Muscle of back (tissue), 11 donors: ENCODE results near the gene LRP2. TPM values are rescaled to one million over a fixed set of nuclear protein-coding genes. Genes with fewer than 3 reads are reported as not detected.
"Not testable (repeated sequence)": the region's sequence is repeated elsewhere in the genome, so short reads cannot be mapped to it uniquely, and the experiment has no call there.

ENCODE experiments used
- DNase-seq, 3 donors: peaks; one replicate each; pipeline versions ENCODE4 v3.0.0 to v3.0.0-alpha.2; 2013
- polyA plus RNA-seq, 10 donors: library from polyadenylated mRNA; unstranded; fragments of 120-200 nt; gene quantifications; one replicate each; pipeline ENCODE4 v1.2.1, GENCODE V29; 2013; ENCODE audit not compliant: insufficient read length in 10 of 10

The LRP2 gene
- polyA plus RNA-seq, 10 donors = 0.03 to 0.84 (median 0.13) TPM

GRCh38 chr2:169178364-169178763 lies 184.0 kb downstream of the LRP2 start:
- no peak for DNase-seq

GRCh38 chr2:169175112-169175511 lies 187.2 kb downstream of the LRP2 start:
- DNase-seq = no peak

- DNase-seq = peak in 1 of 3 donors; percentile 0
These were observed 188.5 kb downstream of the LRP2 start for GRCh38 chr2:169173876-169174275.

- no peak for DNase-seq
These were observed 189.4 kb downstream of the LRP2 start for GRCh38 chr2:169172914-169173313.

- no peak for DNase-seq
These were observed 190.1 kb downstream of the LRP2 start for GRCh38 chr2:169172151-169172735.

- no peak for DNase-seq
These were observed 196.5 kb downstream of the LRP2 start for GRCh38 chr2:169165791-169166190.

- DNase-seq = no peak
These were observed 198.0 kb downstream of the LRP2 start for GRCh38 chr2:169164311-169164710.

GRCh38 chr2:169162613-169163012 lies 199.7 kb downstream of the LRP2 start:
- DNase-seq = no peak

GRCh38 chr2:169160926-169161481 lies 201.3 kb downstream of the LRP2 start:
- DNase-seq = no peak

- DNase-seq = no peak
These were observed 202.6 kb downstream of the LRP2 start for GRCh38 chr2:169159686-169160085.

- DNase-seq = no peak
These were observed 203.5 kb downstream of the LRP2 start for GRCh38 chr2:169158874-169159273.

- no peak for DNase-seq
These were observed 216.1 kb downstream of the LRP2 start for GRCh38 chr2:169146220-169146619.

GRCh38 chr2:169143998-169144397 lies 218.3 kb downstream of the LRP2 start:
- no peak for DNase-seq

GRCh38 chr2:169141713-169142352 lies 220.5 kb downstream of the LRP2 start:
- DNase-seq = peak; percentile 17 to 38 (median 18)

GRCh38 chr2:169139993-169140767 lies 222.2 kb downstream of the LRP2 start:
- DNase-seq = no peak

- no peak for DNase-seq
These were observed 223.2 kb downstream of the LRP2 start for GRCh38 chr2:169139145-169139544.

- no peak for DNase-seq
These were observed 224.4 kb downstream of the LRP2 start for GRCh38 chr2:169137924-169138323.

- DNase-seq = no peak
These were observed 225.3 kb downstream of the LRP2 start for GRCh38 chr2:169136885-169137534.

GRCh38 chr2:169136428-169136827 lies 225.9 kb downstream of the LRP2 start:
- not testable (repeated sequence) for DNase-seq

GRCh38 chr2:169134272-169134671 lies 228.1 kb downstream of the LRP2 start:
- DNase-seq = not testable (repeated sequence)

GRCh38 chr2:169131587-169132512 lies 230.5 kb downstream of the LRP2 start:
- peak; percentile 20 to 56 (median 23) for DNase-seq
